GM10248 (cell line): ENCODE data around the gene NAA80.
"Not testable (repeated sequence)": the region's sequence is repeated elsewhere in the genome, so short reads cannot be mapped to it uniquely, and the experiment has no call there.

Experiments
- CTCF ChIA-PET: fragments of 300-600 bp; sonication (Branson Sonifier 250); formaldehyde crosslinking; extraction: SDS; loops from one replicate; lab custom pipeline; 2021; ENCODE audit warnings: antibody characterized with exemption; lab: Yijun Ruan, JAX
- POLR2A ChIA-PET: fragments of 350-650 bp; sonication (Branson Sonifier 250); formaldehyde crosslinking; extraction: SDS; loops from one replicate; lab custom pipeline; 2020; ENCODE audit warnings: antibody characterized with exemption; lab: Yijun Ruan, JAX
- DNase-seq: peaks from one replicate; pipeline ENCODE4 v3.0.0; 2012; ENCODE audit errors: extremely low spot score
- TF ChIP-seq, protein P1 (sequence below): IDR thresholded peaks from 2 replicates; pipeline ENCODE4 v1.5.1; 2012; ENCODE audit warnings: mild to moderate bottlenecking, low read depth; ENCODE audit errors: extremely low read depth, missing control alignments, control extremely low read depth

NAA80 gene

DNA sequence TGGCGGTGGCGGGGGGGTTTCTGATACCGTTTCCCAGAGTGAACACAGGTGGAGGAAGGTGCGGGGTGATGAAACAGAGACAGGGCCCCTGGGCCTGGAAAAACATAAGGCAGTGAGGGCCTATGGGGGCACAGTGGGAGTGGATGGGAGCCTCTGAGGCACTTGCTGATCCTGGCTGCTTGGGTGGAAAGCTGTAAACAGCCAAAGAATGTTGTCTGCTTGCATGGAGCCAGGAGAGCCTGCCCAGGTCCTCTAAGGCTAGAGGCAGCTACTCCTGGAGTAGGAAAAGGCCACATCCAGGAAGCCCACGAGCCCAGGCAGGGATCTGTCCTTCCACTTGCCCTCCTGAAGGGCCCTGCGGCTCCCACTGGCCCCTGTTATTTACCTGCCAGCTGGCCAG, 33.2 kb downstream of the NAA80 start:
- ChIA-PET POLR2A (no interaction called here), CTCF (interaction anchor here (0.7 to 4.6 kb wide), 8 partner anchors 8 to 75 kb away, joined by 3 to 19 read pairs (median 3); partner anchors contain the start of gene GNAT1)
- DNase-seq = no peak
- TF ChIP-seq, protein P1, sequence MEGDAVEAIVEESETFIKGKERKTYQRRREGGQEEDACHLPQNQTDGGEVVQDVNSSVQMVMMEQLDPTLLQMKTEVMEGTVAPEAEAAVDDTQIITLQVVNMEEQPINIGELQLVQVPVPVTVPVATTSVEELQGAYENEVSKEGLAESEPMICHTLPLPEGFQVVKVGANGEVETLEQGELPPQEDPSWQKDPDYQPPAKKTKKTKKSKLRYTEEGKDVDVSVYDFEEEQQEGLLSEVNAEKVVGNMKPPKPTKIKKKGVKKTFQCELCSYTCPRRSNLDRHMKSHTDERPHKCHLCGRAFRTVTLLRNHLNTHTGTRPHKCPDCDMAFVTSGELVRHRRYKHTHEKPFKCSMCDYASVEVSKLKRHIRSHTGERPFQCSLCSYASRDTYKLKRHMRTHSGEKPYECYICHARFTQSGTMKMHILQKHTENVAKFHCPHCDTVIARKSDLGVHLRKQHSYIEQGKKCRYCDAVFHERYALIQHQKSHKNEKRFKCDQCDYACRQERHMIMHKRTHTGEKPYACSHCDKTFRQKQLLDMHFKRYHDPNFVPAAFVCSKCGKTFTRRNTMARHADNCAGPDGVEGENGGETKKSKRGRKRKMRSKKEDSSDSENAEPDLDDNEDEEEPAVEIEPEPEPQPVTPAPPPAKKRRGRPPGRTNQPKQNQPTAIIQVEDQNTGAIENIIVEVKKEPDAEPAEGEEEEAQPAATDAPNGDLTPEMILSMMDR = no peak

DNA sequence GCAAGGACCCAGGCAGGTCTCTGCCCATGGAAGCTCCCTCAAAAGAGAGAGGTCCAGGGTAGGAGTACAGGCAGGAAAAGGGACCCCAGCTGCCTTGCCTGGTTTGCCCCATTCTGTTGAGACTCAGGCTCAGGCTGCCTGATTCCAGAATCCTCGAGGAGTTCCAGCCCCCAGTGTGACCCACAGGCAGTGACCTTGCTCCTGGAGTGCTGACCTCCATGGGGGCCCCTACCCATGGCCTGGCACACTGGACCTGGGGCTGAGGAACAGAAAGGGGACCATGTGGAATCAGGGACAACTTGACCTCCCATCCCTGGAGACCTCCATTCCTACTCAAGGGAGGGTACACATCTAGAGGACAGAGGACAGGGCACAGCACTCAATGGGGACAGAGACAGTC, 33.6 kb downstream of the NAA80 start:
- DNase-seq = no peak
- POLR2A ChIA-PET = no interaction called here
- CTCF ChIA-PET = interaction anchor here (0.7 to 4.6 kb wide), 7 partner anchors 9 to 75 kb away, joined by 3 to 19 read pairs (median 3); partner anchors contain the start of gene GNAT1
- TF ChIP-seq, protein P1 = no peak

DNA sequence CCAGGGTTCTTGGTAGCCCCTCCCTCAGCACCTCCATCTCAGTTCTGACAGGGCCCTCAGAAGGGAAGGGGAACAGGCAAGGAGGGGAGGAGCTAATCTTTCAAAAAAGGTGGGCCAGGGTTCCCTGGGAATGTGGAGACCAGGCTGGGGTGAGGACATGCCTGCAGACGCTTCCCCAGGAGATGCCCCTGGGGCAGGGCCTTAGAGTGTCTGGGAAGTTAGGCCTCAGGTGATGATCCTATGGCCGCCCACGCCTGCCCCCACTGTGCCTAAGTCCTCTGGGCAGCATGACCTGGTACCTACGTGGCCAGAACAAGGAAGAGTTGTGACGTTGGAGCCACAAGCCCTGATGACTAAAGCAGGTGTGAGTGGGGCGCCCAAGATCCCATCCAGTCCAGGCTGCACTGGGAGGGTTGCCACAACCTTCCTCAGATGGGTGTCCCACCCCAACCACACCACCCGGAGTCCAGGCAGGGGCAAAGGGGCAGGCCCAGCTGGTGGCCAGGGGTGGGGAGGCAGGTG, 34.2 kb downstream of the NAA80 start:
- POLR2A ChIA-PET = no interaction called here
- DNase-seq = no peak
- CTCF ChIA-PET = interaction anchor here (0.7 to 4.6 kb wide), 6 partner anchors 9 to 73 kb away, joined by 3 to 19 read pairs (median 3); no protein-coding TSS in a partner anchor
- TF ChIP-seq, protein P1 = no peak

DNA sequence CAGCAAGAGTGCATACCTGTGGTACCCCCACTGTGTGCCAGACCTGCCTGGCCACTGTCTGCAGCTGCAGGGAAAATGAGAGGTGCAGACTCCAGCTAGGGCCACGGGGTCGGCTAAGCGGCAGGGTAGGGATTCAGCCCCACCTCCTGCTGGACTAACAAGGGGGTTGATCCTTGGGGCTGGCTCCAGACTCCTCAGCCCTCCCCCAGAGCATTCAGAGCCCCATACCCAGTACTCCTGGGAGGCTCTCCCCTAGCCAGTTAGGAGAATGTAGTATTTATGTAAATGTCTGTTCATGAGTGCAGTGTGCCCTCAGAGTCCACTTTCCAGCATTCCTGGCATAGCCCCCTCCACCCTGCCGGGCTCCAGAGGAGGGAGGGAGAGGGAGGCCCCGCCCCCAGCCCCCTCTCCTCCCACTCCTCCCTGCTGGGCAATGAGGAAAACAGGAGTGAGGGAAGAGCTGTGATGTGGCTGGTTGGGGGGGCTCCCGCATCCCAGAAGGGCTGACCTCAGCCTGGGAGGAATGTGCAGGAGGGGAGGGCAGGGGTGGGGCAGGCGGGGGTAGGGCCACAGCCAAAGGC, 34.7 kb downstream of the NAA80 start:
- TF ChIP-seq, protein P1 = no peak
- POLR2A ChIA-PET = interaction anchor here (0.6 kb wide), 1 partner anchor 38 kb away, joined by 3 read pairs; no protein-coding TSS in a partner anchor
- DNase-seq = no peak
- CTCF ChIA-PET = interaction anchor here (1.2 to 4.6 kb wide), 7 partner anchors 7 to 72 kb away, joined by 3 to 19 read pairs (median 5); no protein-coding TSS in a partner anchor

DNA sequence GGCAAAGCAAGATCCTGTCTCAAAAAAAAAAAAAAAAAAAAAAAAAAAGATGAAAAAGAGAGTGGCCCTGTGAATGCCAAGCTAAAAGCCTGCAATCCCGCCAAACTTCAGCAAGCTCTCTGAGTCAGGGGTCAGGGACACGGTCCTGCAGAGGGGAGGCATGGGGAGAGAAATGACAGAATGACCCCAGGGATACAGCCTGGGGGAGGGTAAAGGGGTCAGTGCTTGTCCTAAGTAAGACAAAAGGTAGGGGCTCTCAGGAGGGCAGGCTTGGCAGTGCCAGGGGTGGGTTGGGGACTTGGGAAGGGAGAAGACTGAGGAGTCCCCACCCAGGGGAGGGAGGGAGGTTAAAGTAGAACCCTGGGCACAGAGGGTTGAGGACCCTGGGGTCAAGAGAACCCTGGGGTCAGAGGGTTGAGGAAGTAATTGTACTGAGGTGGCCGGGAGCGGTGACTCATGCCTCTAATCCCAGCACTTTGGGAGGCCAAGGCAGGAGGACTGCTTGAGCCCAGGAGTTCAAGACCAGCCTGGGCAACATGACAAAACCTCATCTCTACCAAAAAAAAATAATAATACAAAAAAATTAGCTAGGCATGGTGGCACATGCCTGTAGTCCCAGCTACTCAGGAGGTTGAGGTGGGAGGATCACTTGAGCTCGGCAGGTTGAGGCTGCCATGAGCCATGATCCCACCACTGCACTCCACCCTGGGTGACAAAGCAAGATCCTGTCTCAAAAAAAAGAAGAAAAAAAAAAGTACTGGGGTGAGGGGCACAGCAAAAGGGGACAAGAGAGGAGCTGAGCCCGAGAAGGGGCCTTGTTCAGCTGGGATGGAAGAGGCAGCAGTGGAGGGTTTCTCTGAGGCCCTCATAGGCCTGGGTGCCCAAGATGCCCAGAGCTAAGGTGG, 35.5 kb downstream of the NAA80 start:
- POLR2A ChIA-PET = interaction anchor here (0.6 to 1.3 kb wide), 4 partner anchors 17 to 1021 kb away, joined by 3 to 5 read pairs (median 4); no protein-coding TSS in a partner anchor
- CTCF ChIA-PET = interaction anchor here (0.7 to 4.6 kb wide), 8 partner anchors 8 to 71 kb away, joined by 3 to 19 read pairs (median 4); no protein-coding TSS in a partner anchor
- TF ChIP-seq, protein P1 = no peak
- no peak for DNase-seq

DNA sequence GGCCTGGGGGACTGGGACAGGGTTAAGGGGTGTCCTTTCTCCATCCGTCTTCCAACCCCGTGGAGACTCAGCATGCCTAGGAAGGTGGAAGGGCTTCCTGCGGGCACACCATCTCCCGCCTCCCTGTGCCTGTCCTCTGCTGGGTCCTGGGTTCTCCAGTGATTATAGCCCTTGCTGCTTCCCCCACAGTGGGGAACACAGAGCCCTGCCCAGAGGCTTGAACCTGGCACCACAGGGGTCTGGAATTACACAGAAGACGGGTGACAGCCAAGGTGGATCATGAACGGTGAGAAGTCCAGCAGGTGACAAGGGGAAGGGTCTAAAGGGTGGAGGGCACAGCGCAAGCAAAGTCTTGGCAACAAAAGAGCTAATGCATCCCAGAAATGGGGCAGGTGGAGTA, 36.4 kb downstream of the NAA80 start:
- TF ChIP-seq, protein P1 = no peak
- ChIA-PET CTCF (interaction anchor here (0.7 to 2.1 kb wide), 6 partner anchors 9 to 68 kb away, joined by 3 to 9 read pairs (median 4); no protein-coding TSS in a partner anchor), POLR2A (interaction anchor here (1.3 kb wide), 1 partner anchor 16 kb away, joined by 3 read pairs; no protein-coding TSS in a partner anchor)
- DNase-seq = no peak

DNA sequence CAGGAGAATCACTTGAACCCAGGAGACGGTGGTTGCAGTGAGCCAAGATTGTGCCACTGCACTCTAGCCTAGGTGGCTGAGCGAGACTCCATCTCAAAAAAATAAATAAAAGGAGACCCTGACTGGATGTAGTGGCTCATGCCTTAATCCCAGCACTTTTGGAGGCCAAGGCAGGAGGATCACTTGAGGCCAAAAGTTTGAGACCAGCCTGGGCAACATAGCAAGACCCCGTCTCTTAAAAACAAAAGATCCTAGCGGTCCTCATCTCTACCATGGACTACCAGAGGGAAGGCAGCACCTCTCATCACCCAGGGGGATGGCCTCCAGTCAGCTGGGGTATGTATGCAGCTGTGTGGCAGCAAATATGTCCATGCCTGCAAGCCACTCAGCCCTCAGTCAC, 37.0 kb downstream of the NAA80 start:
- CTCF ChIA-PET = interaction anchor here (4.0 to 9.4 kb wide), 4 partner anchors 8 to 69 kb away, joined by 30 to 152 read pairs (median 64); partner anchors contain the start of genes GNAT1 and SEMA3B
- POLR2A ChIA-PET, DNase-seq: not testable (repeated sequence)
